WTC11 (cell line): ENCODE data around the gene CHN1.

Source experiments
- GABPB1 ChIP-seq: sonication (generic); formaldehyde crosslinking; IDR thresholded peaks from 2 replicates; pipeline ENCODE4 v1.8.1; 2023; ENCODE audit warnings: mild to moderate bottlenecking, missing genetic modification reagents
- HMGA2 ChIP-seq: fragments of 250-450 bp; sonication (Bioruptor Pico); IDR thresholded peaks from 2 replicates; pipeline ENCODE4 v1.4.0; 2021; ENCODE audit warnings: mild to moderate bottlenecking, moderate library complexity
- JUN ChIP-seq: sonication (generic); formaldehyde crosslinking; IDR thresholded peaks from 2 replicates; pipeline ENCODE4 v1.8.0; 2023; ENCODE audit warnings: mild to moderate bottlenecking, missing genetic modification reagents
- KAT7 ChIP-seq: sonication (generic); formaldehyde crosslinking; IDR thresholded peaks from 2 replicates; pipeline ENCODE4 v1.8.1; 2023; ENCODE audit warnings: missing genetic modification reagents, mild to moderate bottlenecking, borderline replicate concordance
- MYBL2 ChIP-seq: sonication (generic); formaldehyde crosslinking; IDR thresholded peaks from 2 replicates; pipeline ENCODE4 v1.8.1; 2023; ENCODE audit warnings: mild to moderate bottlenecking, moderate library complexity, missing genetic modification reagents
- NR3C1 ChIP-seq: sonication (generic); formaldehyde crosslinking; conservative IDR thresholded peaks from 2 replicates; pipeline ENCODE4 v1.8.1; 2023; ENCODE audit warnings: low read depth, mild to moderate bottlenecking, missing genetic modification reagents
- ZNF263 ChIP-seq: sonication (generic); formaldehyde crosslinking; IDR thresholded peaks from 2 replicates; pipeline ENCODE4 v1.8.1; 2022; ENCODE audit warnings: low read depth, mild to moderate bottlenecking, moderate library complexity, missing genetic modification reagents
- TF ChIP-seq, protein P1 (sequence below): fragments of 200-600 bp; IDR thresholded peaks from 2 replicates; pipeline ENCODE4 v1.8.0; 2022; ENCODE audit warnings: antibody characterized with exemption
- TF ChIP-seq, protein P2 (sequence below): sonication (generic); formaldehyde crosslinking; IDR thresholded peaks from 2 replicates; pipeline ENCODE4 v1.8.1; 2023; ENCODE audit warnings: mild to moderate bottlenecking, missing genetic modification reagents, moderate library complexity
- TF ChIP-seq, protein P3 (sequence below): sonication (generic); formaldehyde crosslinking; IDR thresholded peaks from 2 replicates; pipeline ENCODE4 v1.8.1; 2022; ENCODE audit warnings: mild to moderate bottlenecking, missing genetic modification reagents, moderate library complexity, borderline replicate concordance

DNA sequence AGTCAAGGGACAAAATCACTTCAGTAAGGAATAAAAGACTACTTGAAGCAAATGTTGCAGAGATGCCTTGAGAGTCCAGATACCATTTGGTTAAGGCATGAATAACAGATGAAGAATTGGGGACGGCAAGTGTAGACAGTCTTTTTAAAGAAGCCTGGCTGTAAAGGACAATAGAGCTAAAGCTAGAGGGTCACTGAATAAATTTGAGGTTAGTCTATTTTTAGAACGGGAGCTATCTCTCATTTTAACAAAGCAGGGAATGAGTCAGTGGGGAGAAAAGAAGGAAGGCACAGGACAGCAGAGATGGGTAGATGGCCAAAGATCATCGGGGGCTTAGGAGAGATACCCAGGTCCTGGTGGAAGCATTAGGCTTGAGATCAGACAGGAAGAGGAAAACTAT is 30.6 kb upstream of the CHN1 start:
- no peak for TF ChIP-seq ZNF263
- no peak for TF ChIP-seq MYBL2 (CRISPR knock-in tag)
- TF ChIP-seq, protein P1, sequence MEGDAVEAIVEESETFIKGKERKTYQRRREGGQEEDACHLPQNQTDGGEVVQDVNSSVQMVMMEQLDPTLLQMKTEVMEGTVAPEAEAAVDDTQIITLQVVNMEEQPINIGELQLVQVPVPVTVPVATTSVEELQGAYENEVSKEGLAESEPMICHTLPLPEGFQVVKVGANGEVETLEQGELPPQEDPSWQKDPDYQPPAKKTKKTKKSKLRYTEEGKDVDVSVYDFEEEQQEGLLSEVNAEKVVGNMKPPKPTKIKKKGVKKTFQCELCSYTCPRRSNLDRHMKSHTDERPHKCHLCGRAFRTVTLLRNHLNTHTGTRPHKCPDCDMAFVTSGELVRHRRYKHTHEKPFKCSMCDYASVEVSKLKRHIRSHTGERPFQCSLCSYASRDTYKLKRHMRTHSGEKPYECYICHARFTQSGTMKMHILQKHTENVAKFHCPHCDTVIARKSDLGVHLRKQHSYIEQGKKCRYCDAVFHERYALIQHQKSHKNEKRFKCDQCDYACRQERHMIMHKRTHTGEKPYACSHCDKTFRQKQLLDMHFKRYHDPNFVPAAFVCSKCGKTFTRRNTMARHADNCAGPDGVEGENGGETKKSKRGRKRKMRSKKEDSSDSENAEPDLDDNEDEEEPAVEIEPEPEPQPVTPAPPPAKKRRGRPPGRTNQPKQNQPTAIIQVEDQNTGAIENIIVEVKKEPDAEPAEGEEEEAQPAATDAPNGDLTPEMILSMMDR = no peak
- TF ChIP-seq NR3C1 = no peak
- no peak for TF ChIP-seq GABPB1 (CRISPR knock-in tag)
- TF ChIP-seq HMGA2 (CRISPR knock-in tag) = no peak
- TF ChIP-seq, protein P2, sequence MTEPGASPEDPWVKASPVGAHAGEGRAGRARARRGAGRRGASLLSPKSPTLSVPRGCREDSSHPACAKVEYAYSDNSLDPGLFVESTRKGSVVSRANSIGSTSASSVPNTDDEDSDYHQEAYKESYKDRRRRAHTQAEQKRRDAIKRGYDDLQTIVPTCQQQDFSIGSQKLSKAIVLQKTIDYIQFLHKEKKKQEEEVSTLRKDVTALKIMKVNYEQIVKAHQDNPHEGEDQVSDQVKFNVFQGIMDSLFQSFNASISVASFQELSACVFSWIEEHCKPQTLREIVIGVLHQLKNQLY (CRISPR knock-in tag) = no peak
- no peak for TF ChIP-seq KAT7 (CRISPR knock-in tag)
- TF ChIP-seq, protein P3, sequence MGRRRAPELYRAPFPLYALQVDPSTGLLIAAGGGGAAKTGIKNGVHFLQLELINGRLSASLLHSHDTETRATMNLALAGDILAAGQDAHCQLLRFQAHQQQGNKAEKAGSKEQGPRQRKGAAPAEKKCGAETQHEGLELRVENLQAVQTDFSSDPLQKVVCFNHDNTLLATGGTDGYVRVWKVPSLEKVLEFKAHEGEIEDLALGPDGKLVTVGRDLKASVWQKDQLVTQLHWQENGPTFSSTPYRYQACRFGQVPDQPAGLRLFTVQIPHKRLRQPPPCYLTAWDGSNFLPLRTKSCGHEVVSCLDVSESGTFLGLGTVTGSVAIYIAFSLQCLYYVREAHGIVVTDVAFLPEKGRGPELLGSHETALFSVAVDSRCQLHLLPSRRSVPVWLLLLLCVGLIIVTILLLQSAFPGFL (CRISPR knock-in tag) = no peak
- TF ChIP-seq JUN (CRISPR knock-in tag) = no peak
